ENCODE measurements around the gene ARMS2.

The ARMS2 gene

GRCh38 chr10:122474131-122474818, 19.8 kb downstream of the ARMS2 start:
- peak; percentile 87 for DNase-seq

- DNase-seq: peak; percentile 77
These were observed 20.6 kb downstream of the ARMS2 start for GRCh38 chr10:122475100-122475499.

GRCh38 chr10:122475591-122476332, 21.3 kb downstream of the ARMS2 start:
- DNase-seq: peak; percentile 99

- peak; percentile 93 for DNase-seq
These were observed 21.9 kb downstream of the ARMS2 start for GRCh38 chr10:122476333-122476695.

- DNase-seq: no peak
These were observed 23.0 kb downstream of the ARMS2 start for GRCh38 chr10:122477436-122477835.

GRCh38 chr10:122478971-122479370, 24.5 kb downstream of the ARMS2 start:
- DNase-seq: no peak

GRCh38 chr10:122480146-122480833, 25.8 kb downstream of the ARMS2 start:
- DNase-seq: no peak

GRCh38 chr10:122481296-122482056, 27.0 kb downstream of the ARMS2 start:
- no peak for DNase-seq

GRCh38 chr10:122484276-122485060, 30.0 kb downstream of the ARMS2 start:
- DNase-seq: no peak

- peak; percentile 84 for DNase-seq
These were observed 31.2 kb downstream of the ARMS2 start for GRCh38 chr10:122485670-122486069.

GRCh38 chr10:122486406-122487080, 32.1 kb downstream of the ARMS2 start:
- DNase-seq: no peak

GRCh38 chr10:122487174-122487765, 32.8 kb downstream of the ARMS2 start:
- DNase-seq: no peak

- no peak for DNase-seq
These were observed 35.8 kb downstream of the ARMS2 start for GRCh38 chr10:122490268-122490667.

- DNase-seq: peak; percentile 78
These were observed 36.6 kb downstream of the ARMS2 start for GRCh38 chr10:122490786-122491680.

- no peak for DNase-seq
These were observed 37.6 kb downstream of the ARMS2 start for GRCh38 chr10:122492006-122492405.

GRCh38 chr10:122492999-122493481, 38.6 kb downstream of the ARMS2 start:
- no peak for DNase-seq

GRCh38 chr10:122493761-122494160, 39.3 kb downstream of the ARMS2 start:
- DNase-seq: no peak

GRCh38 chr10:122494173-122494820, 39.8 kb downstream of the ARMS2 start:
- no peak for DNase-seq

- peak; percentile 72 for DNase-seq
These were observed 40.4 kb downstream of the ARMS2 start for GRCh38 chr10:122494833-122495232.
